ENCODE data around the gene NAALADL2. TPM values are rescaled to one million over a fixed set of nuclear protein-coding genes. Genes with fewer than 3 reads are reported as not detected.

The NAALADL2 gene
- total and polyA plus RNA-seq, 2 of the 4 experiments (the other 2 are of a cell fraction) = 3.8 to 19.2 TPM

GRCh38 chr3:175278680-175279079, 419.5 kb downstream of the NAALADL2 start:
- H2BK120ac ChIP-seq (ENCODE audit: low read depth, low read length) = no peak overlapping the region
- dilution Hi-C loops (cut with HindIII; ENCODE audit: low sequenced_read_pairs, unreplicated experiment) = no loop called here
- BruUV-seq (replicated peaks) = no TSS peak
- in situ Hi-C loops (cut with MboI; ENCODE audit: low sequenced_read_pairs) = no loop called here
- DNase-seq (no peak), ATAC-seq (ENCODE audit: low read depth) (no peak)
- no peaks in the 10 kb centered on the region for H3K9me3 ChIP-seq (ENCODE audit: control insufficient read depth, insufficient read depth, low read length)
- no peak overlapping the region for H2AK5ac ChIP-seq (ENCODE audit: low read depth, low read length)
- no peak overlapping the region for H3K4me2 ChIP-seq (ENCODE audit: low read depth, low read length)
- no peak overlapping the region; the same call in 1 of the 2 replicates for H3K18ac ChIP-seq (ENCODE audit: low read depth, low read length)
- no peak overlapping the region for H3K9ac ChIP-seq (ENCODE audit: low read depth, low read length)
- H3K27me3 ChIP-seq (ENCODE audit: control insufficient read depth, insufficient read depth, low read length) = no peaks in the 10 kb centered on the region
- H4K20me1 ChIP-seq (ENCODE audit: insufficient read depth, low read length) = no peaks in the 10 kb centered on the region
- no peak overlapping the region for H2BK5ac ChIP-seq (ENCODE audit: low read depth, low read length, poor library complexity, severe bottlenecking)
- H4K91ac ChIP-seq (ENCODE audit: insufficient read depth, low read depth, low read length) = no peak overlapping the region
- intact Hi-C loops (cut with micrococcal nuclease) = no loop called here
- no peak overlapping the region for H2BK20ac ChIP-seq (ENCODE audit: low read depth, low read length)
- no peaks in the 10 kb centered on the region for H3K9me1 ChIP-seq (ENCODE audit: insufficient read depth, low read length)
- H3K56ac ChIP-seq (ENCODE audit: extremely low read depth, insufficient read depth, low read length) = no peak overlapping the region
- H3K4me1 ChIP-seq (ENCODE audit: control insufficient read depth, insufficient read depth, low read length) = no peaks in the 10 kb centered on the region
- no peaks in the 10 kb centered on the region for H3K36me3 ChIP-seq (ENCODE audit: control insufficient read depth, insufficient read depth, low read length)
- H4K8ac ChIP-seq (ENCODE audit: low read depth in 2 of 2, low read length in 2 of 2) = no peak overlapping the region
- POLR2A ChIA-PET (ENCODE audit: unreplicated experiment) = no interaction called here
- TF ChIP-seq MXI1 (IDR thresholded peaks at IDR 0.05; ENCODE audit: borderline replicate concordance, low read depth, low read length) = no peak
- TF ChIP-seq RCOR1 (IDR thresholded peaks at IDR 0.05; ENCODE audit: insufficient replicate concordance, low read length) = no peak
- no peak for TF ChIP-seq FOS (IDR thresholded peaks at IDR 0.05; ENCODE audit: low read depth, low read length)
- no peak for TF ChIP-seq MAFK (IDR thresholded peaks at IDR 0.05; ENCODE audit: low read depth, low read length)
- H3K4ac ChIP-seq (ENCODE audit: low read depth, low read length) = no peak overlapping the region
- no peak overlapping the region for H3K4me3 ChIP-seq (ENCODE audit: insufficient read depth, low read depth, low read length)
- H3K23ac ChIP-seq (ENCODE audit: low read depth, low read length) = no peak overlapping the region
- H3K79me1 ChIP-seq (ENCODE audit: low read depth in 1 of 2, low read length in 2 of 2) = no peaks in the 10 kb centered on the region
- no peak overlapping the region for H2AK9ac ChIP-seq (replicated peaks; ENCODE audit: low read depth, low read length, poor library complexity)
- H2BK15ac ChIP-seq (ENCODE audit: low read depth, low read length) = no peak overlapping the region
- no peak overlapping the region for H3K27ac ChIP-seq (ENCODE audit: insufficient read depth, low read length)
- no peak overlapping the region for H4K5ac ChIP-seq (ENCODE audit: low read depth, low read length)
- no CpG with 5 or more reads among the region's 3 CpGs for WGBS, 2 experiments (ENCODE audit: extremely low coverage in 2 of 2, insufficient read length in 1 of 2)
- H2AFZ ChIP-seq (replicated peaks; ENCODE audit: low read length, poor library complexity) = no peak overlapping the region
- H3K14ac ChIP-seq (replicated peaks; ENCODE audit: low read depth, low read length) = no peak overlapping the region
- CTCF ChIA-PET = no interaction called here

Data from IMR-90 (cell line).